OCI-LY7 (cell line): Measurements from ENCODE around the gene SEMA7A. TPM values are rescaled to one million over a fixed set of nuclear protein-coding genes. Genes with fewer than 3 reads are reported as not detected.
A peak's percentile ranks its signal among the peaks of the same experiment; 100 is the strongest.

Experiments used
- BruUV-seq: library from RNA; stranded (reverse); fragments of 400-500 nt; replicated peaks from 2 replicates; lab custom pipeline; 2021; lab: Mats Ljungman, UMichigan
- CTCF ChIA-PET: fragments of 300-600 bp; sonication (Branson Sonifier 250); formaldehyde crosslinking; loops from one replicate; lab custom pipeline; 2022; ENCODE audit warnings: antibody characterized with exemption; ENCODE audit not compliant: unreplicated experiment; lab: Charles Lee
- POLR2A ChIA-PET: fragments of 300-600 bp; sonication (Branson Sonifier 250); formaldehyde crosslinking; loops from one replicate; lab custom pipeline; 2022; ENCODE audit warnings: antibody characterized with exemption; lab: Charles Lee
- DNase-seq: peaks from one replicate; pipeline ENCODE4 v3.0.0-alpha.2; 2015; ENCODE audit warnings: low spot score
- H2AFZ ChIP-seq: fragments of 200-600 bp; sonication (generic), shearing (Covaris generic); 2 replicates; pipeline ENCODE4 v1.6.1; 2014; ENCODE audit warnings: mild to moderate bottlenecking, antibody characterized with exemption, low read length, moderate library complexity
- H3K27ac ChIP-seq: fragments of 200-600 bp; sonication (generic); 2 replicates; pipeline ENCODE4 v1.5.1; 2014; ENCODE audit warnings: mixed run types, low read depth, mild to moderate bottlenecking, moderate library complexity, low read length, inconsistent platforms; ENCODE audit not compliant: poor library complexity, severe bottlenecking
- H3K36me3 ChIP-seq: fragments of 200-600 bp; sonication (generic); 2 replicates; pipeline ENCODE4 v1.6.1; 2014; ENCODE audit warnings: mild to moderate bottlenecking, antibody characterized with exemption, low read length, moderate library complexity, mixed read lengths; ENCODE audit not compliant: insufficient read depth
- H3K4me1 ChIP-seq: fragments of 200-600 bp; sonication (generic); 2 replicates; pipeline ENCODE4 v1.5.1; 2014; ENCODE audit warnings: mild to moderate bottlenecking, low read length; ENCODE audit not compliant: insufficient read depth, poor library complexity, severe bottlenecking
- H3K4me2 ChIP-seq: fragments of 200-600 bp; sonication (generic); 2 replicates; pipeline ENCODE4 v1.6.1; 2014; ENCODE audit warnings: mild to moderate bottlenecking, low read length
- H3K4me3 ChIP-seq: fragments of 200-600 bp; sonication (generic); 2 replicates; pipeline ENCODE4 v1.5.1; 2014; ENCODE audit warnings: mild to moderate bottlenecking, low read depth, low read length; ENCODE audit not compliant: poor library complexity, severe bottlenecking
- H3K79me2 ChIP-seq: fragments of 200-600 bp; sonication (generic); 2 replicates; pipeline ENCODE4 v1.6.1; 2016; ENCODE audit warnings: low read depth, mild to moderate bottlenecking, low read length, moderate library complexity, mixed read lengths; ENCODE audit not compliant: insufficient read depth
- H3K9me2 ChIP-seq: fragments of 200-600 bp; sonication (generic); 2 replicates; pipeline ENCODE4 v1.6.1; 2016; ENCODE audit warnings: mild to moderate bottlenecking, low read length, mixed read lengths; ENCODE audit not compliant: insufficient read depth
- H3K9me3 ChIP-seq: fragments of 200-600 bp; sonication (generic); 2 replicates; pipeline ENCODE4 v1.6.1; 2014; ENCODE audit warnings: mild to moderate bottlenecking, mixed run types, low read length, mixed read lengths
- H4K20me1 ChIP-seq: fragments of 200-600 bp; sonication (generic); 2 replicates; pipeline ENCODE4 v1.6.1; 2014; ENCODE audit warnings: mild to moderate bottlenecking, antibody characterized with exemption, low read length, moderate library complexity, mixed read lengths; ENCODE audit not compliant: insufficient read depth
- CTCF ChIP-seq: fragments of 200-600 bp; sonication (generic); conservative IDR thresholded peaks from 2 replicates; pipeline ENCODE4 v1.5.1; 2014; ENCODE audit warnings: mild to moderate bottlenecking, antibody characterized with exemption, low read length, moderate library complexity, mixed read lengths
- EZH2phosphoT487 ChIP-seq: fragments of 200-600 bp; sonication (generic); IDR thresholded peaks from 2 replicates; pipeline ENCODE4 v1.6.1; 2018; ENCODE audit warnings: low read depth, borderline replicate concordance, mild to moderate bottlenecking, mixed run types, antibody characterized with exemption, low read length, moderate library complexity, mixed read lengths
- intact Hi-C: fragments of 100-400 bp; cut with micrococcal nuclease; formaldehyde crosslinking; loops from one replicate; pipeline ENCODE4 v1.10.0; 2022; ENCODE audit not compliant: unreplicated experiment
- total RNA-seq, 2 experiments: library from RNA; depleted of rRNA in 1 of 2; stranded (reverse); fragments of >200 nt in 1 of 2; shearing (Covaris generic) in 1 of 2; gene quantifications; 2 replicates each; pipeline ENCODE4 v1.2.3, GENCODE V29; 2014 to 2022

The SEMA7A gene
- total RNA-seq, 2 experiments from 2014 or later: 0.06 to 1.0 TPM

- Histone ChIP-seq H3K9me3 (peaks cover 5% of the 10 kb centered on the region; the same call in 1 of the 2 replicates), H3K27ac (no peak overlapping the region), H4K20me1 (no peaks in the 10 kb centered on the region), H3K79me2 (peaks cover 13% of the 10 kb centered on the region; the same call in 1 of the 2 replicates), H3K4me1 (peaks cover 34% of the 10 kb centered on the region), H2AFZ (no peak overlapping the region), H3K4me3 (no peak overlapping the region), H3K36me3 (peaks cover 8% of the 10 kb centered on the region), H3K4me2 (peak overlapping the region; percentile 85), H3K9me2 (no peaks in the 10 kb centered on the region)
- TF ChIP-seq EZH2phosphoT487 (no peak), CTCF (no peak)
- BruUV-seq: no TSS peak
- no peak for DNase-seq
- intact Hi-C loops: loop anchor here (10.0 kb wide), 1 partner anchor 469 kb away; the partner anchor contains the start of genes PML and STOML1
- CTCF ChIA-PET: no interaction called here
- POLR2A ChIA-PET: no interaction called here
These were observed 29.9 kb upstream of the SEMA7A start for GRCh38 chr15:74463634-74464033.

GRCh38 chr15:74461847-74462511 lies 28.2 kb upstream of the SEMA7A start:
- intact Hi-C loops: loop anchor here (1.0 to 10.0 kb wide), 3 partner anchors 79 to 467 kb away; partner anchors contain the start of genes ARID3B, CLK3, PML and STOML1
- no peaks in the 10 kb centered on the region for H4K20me1 ChIP-seq
- H2AFZ ChIP-seq: peak overlapping the region; percentile 99
- peaks cover 5% of the 10 kb centered on the region; the same call in 1 of the 2 replicates for H3K9me3 ChIP-seq
- ChIA-PET CTCF (no interaction called here), POLR2A (interaction anchor here (0.7 to 1.0 kb wide), 6 partner anchors 16 to 328 kb away, joined by 3 to 5 read pairs (median 3); no protein-coding TSS in a partner anchor)
- no peak for TF ChIP-seq CTCF
- TF ChIP-seq EZH2phosphoT487: no peak
- H3K27ac ChIP-seq: peak overlapping the region; percentile 59
- no peak for DNase-seq
- BruUV-seq: no TSS peak
- peaks cover 8% of the 10 kb centered on the region for H3K36me3 ChIP-seq
- H3K4me1 ChIP-seq: peaks cover 34% of the 10 kb centered on the region
- H3K79me2 ChIP-seq: peaks cover 13% of the 10 kb centered on the region; the same call in 1 of the 2 replicates
- peak overlapping the region; percentile 85 for H3K4me2 ChIP-seq
- peak overlapping the region; percentile 88 for H3K4me3 ChIP-seq
- no peaks in the 10 kb centered on the region for H3K9me2 ChIP-seq
